ENCODE data around the gene C17orf100. TPM values are rescaled to one million over a fixed set of nuclear protein-coding genes. Genes with fewer than 3 reads are reported as not detected.

The C17orf100 gene
- total and polyA plus RNA-seq, 9 of the 15 experiments (the other 6 are each of a cell fraction or from before 2014, with no cell fraction given) = 0.04 to 1.7 (median 0.43) TPM

GRCh38 chr17:6651919-6652452 lies 424 bp downstream of the C17orf100 start (continued):
- no peak for TF ChIP-seq ZKSCAN3 (CRISPR knock-in tag; IDR thresholded peaks at IDR 0.05)
- TF ChIP-seq KDM1A (IDR thresholded peaks at IDR 0.05) = peak in 1 of 2 experiments; percentile 27; a peak in 1 of 4 replicates
- TF ChIP-seq ZNF592 (IDR thresholded peaks at IDR 0.05) = peak; percentile 55; the same call in 1 of the 2 replicates
- TF ChIP-seq ZNF444 (CRISPR knock-in tag; IDR thresholded peaks at IDR 0.05) = peak; percentile 55; the same call in 1 of the 2 replicates
- TF ChIP-seq E2F3 (CRISPR knock-in tag; IDR thresholded peaks at IDR 0.05) = 0 out of 2 replicates have a peak, but pooled peaks have one; percentile 36
- no peak for TF ChIP-seq PRMT5 (CRISPR knock-in tag; IDR thresholded peaks at IDR 0.05)
- no peak for TF ChIP-seq E2F8 (IDR thresholded peaks at IDR 0.05; ENCODE audit: low read depth, partially characterized antibody)

Data from K562 (cell line).